ENCODE results near the gene TBCE.
"Not testable (repeated sequence)": the region's sequence is repeated elsewhere in the genome, so short reads cannot be mapped to it uniquely, and the experiment has no call there.

The TBCE gene

DNA sequence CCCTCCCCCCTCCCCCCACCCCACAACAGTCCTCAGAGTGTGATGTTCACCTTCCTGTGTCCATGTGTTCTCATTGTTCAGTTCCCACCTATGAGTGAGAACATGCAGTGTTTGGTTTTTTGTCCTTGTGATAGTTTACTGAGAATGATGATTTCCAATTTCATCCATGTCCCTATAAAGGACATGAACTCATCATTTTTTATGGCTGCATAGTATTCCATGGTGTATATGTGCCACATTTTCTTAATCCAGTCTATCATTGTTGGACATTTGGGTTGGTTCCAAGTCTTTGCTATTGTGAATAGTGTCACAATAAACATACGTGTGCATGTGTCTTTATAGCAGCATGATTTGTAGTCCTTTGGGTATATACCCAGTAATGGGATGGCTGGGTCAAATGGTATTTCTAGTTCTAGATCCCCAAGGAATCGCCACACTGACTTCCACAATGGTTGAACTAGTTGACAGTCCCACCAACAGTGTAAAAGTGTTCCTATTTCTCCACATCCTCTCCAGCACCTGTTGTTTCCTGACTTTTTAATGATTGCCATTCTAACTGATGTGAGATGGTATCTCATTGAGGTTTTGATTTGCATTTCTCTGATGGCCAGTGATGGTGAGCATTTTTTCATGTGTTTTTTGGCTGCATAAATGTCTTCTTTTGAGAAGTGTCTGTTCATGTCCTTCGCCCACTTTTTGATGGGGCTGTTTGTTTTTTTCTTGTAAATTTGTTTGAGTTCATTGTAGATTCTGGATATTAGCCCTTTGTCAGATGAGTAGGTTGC is 14.9 kb downstream of the TBCE start:
- not testable (repeated sequence) for H3K4me3 ChIP-seq (ENCODE audit: low read length in 2 of 2); H3K4me1 ChIP-seq (ENCODE audit: control insufficient read depth in 2 of 2, insufficient read depth in 1 of 2, low read depth in 1 of 2, low read length in 2 of 2); H2BK5ac ChIP-seq (ENCODE audit: low read length); H3K79me1 ChIP-seq (ENCODE audit: low read depth, low read length); H3K27me3 ChIP-seq (ENCODE audit: control insufficient read depth in 3 of 3, insufficient read depth in 3 of 3, low read depth in 1 of 3, low read length in 3 of 3); H2AFZ ChIP-seq (ENCODE audit: low read length); H2BK15ac ChIP-seq (ENCODE audit: low read length); H3K9me3 ChIP-seq (replicated peaks in 1 of 2; ENCODE audit: control insufficient read depth in 2 of 2, insufficient read depth in 1 of 2, low read depth in 1 of 2, low read length in 2 of 2); H3K14ac ChIP-seq (ENCODE audit: low read length); H2BK120ac ChIP-seq (ENCODE audit: low read depth, low read length); H3K27ac ChIP-seq (replicated peaks; ENCODE audit: low read length); DNase-seq (ENCODE audit: low spot score); H2AK5ac ChIP-seq (ENCODE audit: low read depth, low read length); H3K18ac ChIP-seq (ENCODE audit: low read length); H3K4me2 ChIP-seq (ENCODE audit: insufficient read depth, low read length, poor library complexity, severe bottlenecking); H2BK12ac ChIP-seq (ENCODE audit: low read length); H3K4ac ChIP-seq (ENCODE audit: low read length); H3K23ac ChIP-seq (ENCODE audit: low read depth, low read length, poor library complexity); H4K8ac ChIP-seq (ENCODE audit: low read depth, low read length); H3K9ac ChIP-seq (ENCODE audit: low read depth, low read length, poor library complexity); H4K91ac ChIP-seq (ENCODE audit: low read depth, low read length, poor library complexity)
- no CpG with 5 or more reads among the region's 3 CpGs for WGBS, 2 donors (ENCODE audit: extremely low coverage in 2 of 2, insufficient read length in 2 of 2, insufficient replicate concordance in 1 of 2)
- peaks cover 6 to 30% of the 10 kb centered on the region in 2 donors for H3K36me3 ChIP-seq (replicated peaks in 1 of 2; ENCODE audit: control insufficient read depth in 2 of 2, insufficient read depth in 2 of 2, low read length in 2 of 2)

DNA sequence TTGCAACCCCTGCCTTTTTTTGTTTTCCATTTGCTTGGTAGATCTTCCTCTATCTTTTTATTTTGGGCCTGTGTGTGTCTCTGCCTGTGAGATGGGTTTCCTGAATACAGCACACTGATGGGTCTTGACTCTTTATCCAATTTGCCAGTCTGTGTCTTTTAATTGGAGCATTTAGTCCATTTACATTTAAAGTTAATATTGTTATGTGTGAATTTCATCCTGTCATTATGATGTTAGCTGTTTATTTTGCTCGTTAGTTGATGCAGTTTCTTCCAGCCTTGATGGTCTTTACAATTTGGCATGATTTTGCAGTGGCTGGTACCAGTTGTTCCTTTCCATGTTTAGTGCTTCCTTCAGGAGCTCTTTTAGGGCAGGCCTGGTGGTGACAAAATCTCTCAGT is 18.4 kb downstream of the TBCE start:
- H2AFZ ChIP-seq (ENCODE audit: low read length); H3K4ac ChIP-seq (ENCODE audit: low read length); H3K79me1 ChIP-seq (ENCODE audit: low read depth, low read length); DNase-seq (ENCODE audit: low spot score); H2AK5ac ChIP-seq (ENCODE audit: low read depth, low read length); H3K14ac ChIP-seq (ENCODE audit: low read length); H2BK120ac ChIP-seq (ENCODE audit: low read depth, low read length); H3K9ac ChIP-seq (ENCODE audit: low read depth, low read length, poor library complexity); H4K91ac ChIP-seq (ENCODE audit: low read depth, low read length, poor library complexity); H3K4me3 ChIP-seq (ENCODE audit: low read length in 2 of 2); H3K4me2 ChIP-seq (ENCODE audit: insufficient read depth, low read length, poor library complexity, severe bottlenecking); H3K4me1 ChIP-seq (ENCODE audit: control insufficient read depth in 2 of 2, insufficient read depth in 1 of 2, low read depth in 1 of 2, low read length in 2 of 2); H3K23ac ChIP-seq (ENCODE audit: low read depth, low read length, poor library complexity); H2BK15ac ChIP-seq (ENCODE audit: low read length); H3K27ac ChIP-seq (replicated peaks; ENCODE audit: low read length); H4K8ac ChIP-seq (ENCODE audit: low read depth, low read length); H3K18ac ChIP-seq (ENCODE audit: low read length); H3K27me3 ChIP-seq (ENCODE audit: control insufficient read depth in 3 of 3, insufficient read depth in 3 of 3, low read depth in 1 of 3, low read length in 3 of 3); H2BK5ac ChIP-seq (ENCODE audit: low read length); H2BK12ac ChIP-seq (ENCODE audit: low read length): not testable (repeated sequence)
- WGBS, 2 donors (ENCODE audit: extremely low coverage in 2 of 2, insufficient read length in 2 of 2, insufficient replicate concordance in 1 of 2) = no CpG with 5 or more reads among the region's 1 CpG
- H3K9me3 ChIP-seq (replicated peaks in 1 of 2; ENCODE audit: control insufficient read depth in 2 of 2, insufficient read depth in 1 of 2, low read depth in 1 of 2, low read length in 2 of 2) = peaks cover 4 to 14% of the 10 kb centered on the region in 2 donors
- peaks cover 4 to 14% of the 10 kb centered on the region in 2 donors for H3K36me3 ChIP-seq (replicated peaks in 1 of 2; ENCODE audit: control insufficient read depth in 2 of 2, insufficient read depth in 2 of 2, low read length in 2 of 2)

DNA sequence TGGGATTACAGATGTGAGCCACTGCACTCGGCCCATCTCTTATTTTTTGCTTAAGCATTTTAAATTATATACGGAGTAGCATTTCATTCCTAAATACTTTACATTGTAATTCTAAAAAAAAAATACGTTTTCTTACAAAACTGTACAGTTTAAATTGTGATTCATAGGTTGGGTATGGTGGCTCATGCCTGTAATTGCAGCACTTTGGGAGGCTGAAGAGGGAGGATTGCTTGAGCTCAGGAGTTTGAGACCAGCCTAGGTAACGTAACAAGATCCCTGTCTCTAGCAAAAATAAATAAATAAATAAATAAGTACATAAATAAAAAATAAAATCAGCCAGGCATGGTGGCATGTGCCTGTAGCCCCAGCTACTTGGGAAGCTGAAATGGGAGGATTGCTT is 24.6 kb downstream of the TBCE start:
- H3K4me2 ChIP-seq (ENCODE audit: insufficient read depth, low read length, poor library complexity, severe bottlenecking) = no peak overlapping the region
- H3K79me1 ChIP-seq (ENCODE audit: low read depth, low read length) = peaks cover 3% of the 10 kb centered on the region
- no CpG with 5 or more reads among the region's 4 CpGs for whole genome bisulfite sequencing, 2 donors (ENCODE audit: extremely low coverage in 2 of 2, insufficient read length in 2 of 2, insufficient replicate concordance in 1 of 2)
- no peak overlapping the region for H3K18ac ChIP-seq (ENCODE audit: low read length)
- no peak overlapping the region for H2BK120ac ChIP-seq (ENCODE audit: low read depth, low read length)
- no peak overlapping the region for H4K8ac ChIP-seq (ENCODE audit: low read depth, low read length)
- H3K14ac ChIP-seq (ENCODE audit: low read length) = no peak overlapping the region
- no peaks in the 10 kb centered on the region for H3K27me3 ChIP-seq (ENCODE audit: control insufficient read depth in 3 of 3, insufficient read depth in 3 of 3, low read depth in 1 of 3, low read length in 3 of 3)
- DNase-seq (ENCODE audit: low spot score) = no peak
- H3K9ac ChIP-seq (ENCODE audit: low read depth, low read length, poor library complexity) = no peak overlapping the region
- H3K23ac ChIP-seq (ENCODE audit: low read depth, low read length, poor library complexity) = no peak overlapping the region
- no peak overlapping the region for H4K91ac ChIP-seq (ENCODE audit: low read depth, low read length, poor library complexity)
- H3K36me3 ChIP-seq (replicated peaks in 1 of 2; ENCODE audit: control insufficient read depth in 2 of 2, insufficient read depth in 2 of 2, low read length in 2 of 2) = peaks cover 0 to 3% of the 10 kb centered on the region in 2 donors
- no peak overlapping the region for H2BK12ac ChIP-seq (ENCODE audit: low read length)
- H3K4ac ChIP-seq (ENCODE audit: low read length) = no peak overlapping the region
- peaks cover 4 to 14% of the 10 kb centered on the region in 2 donors for H3K9me3 ChIP-seq (replicated peaks in 1 of 2; ENCODE audit: control insufficient read depth in 2 of 2, insufficient read depth in 1 of 2, low read depth in 1 of 2, low read length in 2 of 2)
- no peaks in the 10 kb centered on the region for H3K4me1 ChIP-seq (ENCODE audit: control insufficient read depth in 2 of 2, insufficient read depth in 1 of 2, low read depth in 1 of 2, low read length in 2 of 2)
- H2BK5ac ChIP-seq (ENCODE audit: low read length) = no peak overlapping the region
- H2AFZ ChIP-seq (ENCODE audit: low read length) = no peak overlapping the region
- H3K4me3 ChIP-seq (ENCODE audit: low read length in 2 of 2) = no peak overlapping the region
- no peak overlapping the region for H3K27ac ChIP-seq (replicated peaks; ENCODE audit: low read length)
- H2BK15ac ChIP-seq (ENCODE audit: low read length) = no peak overlapping the region
- H2AK5ac ChIP-seq (ENCODE audit: low read depth, low read length) = no peak overlapping the region

DNA sequence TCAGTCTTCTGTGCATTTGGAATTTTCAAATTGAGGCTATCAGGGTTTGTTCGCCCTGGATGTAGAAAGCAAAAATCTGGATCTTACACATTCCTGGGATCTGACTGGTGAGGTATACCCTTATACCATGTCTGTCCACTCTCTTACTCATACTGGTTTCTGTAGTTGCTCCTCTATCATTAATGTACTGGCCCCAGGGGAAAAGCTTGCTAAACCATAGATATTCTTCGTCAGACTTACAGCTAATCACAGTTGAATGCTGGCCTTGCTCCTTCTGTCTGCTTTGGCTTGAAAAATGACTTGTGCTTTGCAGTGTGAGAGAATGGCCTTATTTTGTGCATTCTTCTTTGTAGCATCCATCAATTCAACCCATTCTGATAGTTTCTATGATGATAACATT is 30.5 kb downstream of the TBCE start:
- no peak overlapping the region for H3K4me3 ChIP-seq (ENCODE audit: low read length in 2 of 2)
- H3K27me3 ChIP-seq (ENCODE audit: control insufficient read depth in 3 of 3, insufficient read depth in 3 of 3, low read depth in 1 of 3, low read length in 3 of 3) = no peaks in the 10 kb centered on the region
- no peak overlapping the region for H2BK120ac ChIP-seq (ENCODE audit: low read depth, low read length)
- no peak overlapping the region for H3K4ac ChIP-seq (ENCODE audit: low read length)
- H3K9ac ChIP-seq (ENCODE audit: low read depth, low read length, poor library complexity) = no peak overlapping the region
- H3K4me1 ChIP-seq (ENCODE audit: control insufficient read depth in 2 of 2, insufficient read depth in 1 of 2, low read depth in 1 of 2, low read length in 2 of 2) = no peaks in the 10 kb centered on the region
- H3K36me3 ChIP-seq (replicated peaks in 1 of 2; ENCODE audit: control insufficient read depth in 2 of 2, insufficient read depth in 2 of 2, low read length in 2 of 2) = peaks cover 0 to 5% of the 10 kb centered on the region in 2 donors
- peaks cover 2% of the 10 kb centered on the region for H3K79me1 ChIP-seq (ENCODE audit: low read depth, low read length)
- H3K4me2 ChIP-seq (ENCODE audit: insufficient read depth, low read length, poor library complexity, severe bottlenecking) = no peak overlapping the region
- H2BK5ac ChIP-seq (ENCODE audit: low read length) = no peak overlapping the region
- no peak overlapping the region for H3K23ac ChIP-seq (ENCODE audit: low read depth, low read length, poor library complexity)
- H2BK12ac ChIP-seq (ENCODE audit: low read length) = no peak overlapping the region
- WGBS, 2 donors (ENCODE audit: extremely low coverage in 2 of 2, insufficient read length in 2 of 2, insufficient replicate concordance in 1 of 2) = no CpG with 5 or more reads among the region's 2 CpGs
- no peak overlapping the region for H3K14ac ChIP-seq (ENCODE audit: low read length)
- DNase-seq (ENCODE audit: low spot score) = no peak
- H2AFZ ChIP-seq (ENCODE audit: low read length) = no peak overlapping the region
- no peak overlapping the region for H2BK15ac ChIP-seq (ENCODE audit: low read length)
- no peak overlapping the region for H3K27ac ChIP-seq (replicated peaks; ENCODE audit: low read length)
- H3K18ac ChIP-seq (ENCODE audit: low read length) = no peak overlapping the region
- H4K8ac ChIP-seq (ENCODE audit: low read depth, low read length) = no peak overlapping the region
- H2AK5ac ChIP-seq (ENCODE audit: low read depth, low read length) = no peak overlapping the region
- no peaks in the 10 kb centered on the region for H3K9me3 ChIP-seq (replicated peaks in 1 of 2; ENCODE audit: control insufficient read depth in 2 of 2, insufficient read depth in 1 of 2, low read depth in 1 of 2, low read length in 2 of 2)
- no peak overlapping the region for H4K91ac ChIP-seq (ENCODE audit: low read depth, low read length, poor library complexity)
